K562 treated with DMSO at 1 percent for 24 hours (cell line): ENCODE measurements around the gene HAO2. TPM values are rescaled to one million over a fixed set of nuclear protein-coding genes. Genes with fewer than 3 reads are reported as not detected.

ENCODE experiments used
- total RNA-seq: library from RNA; unstranded; fragments of 300-600 nt; gene quantifications from 2 replicates; pipeline ENCODE4 v1.2.3, GENCODE V29; 2022; ENCODE audit warnings: low read depth; ENCODE audit not compliant: insufficient read depth

HAO2 gene
- total RNA-seq = not detected in 2 replicates

GRCh38 chr1:119368554-119368953, at the start of gene HAO2:
Gene HAO2, plus strand, starts transcription at chr1:119368785. Its CDS starts 12,301 bp downstream, at chr1:119381086.

DNA sequence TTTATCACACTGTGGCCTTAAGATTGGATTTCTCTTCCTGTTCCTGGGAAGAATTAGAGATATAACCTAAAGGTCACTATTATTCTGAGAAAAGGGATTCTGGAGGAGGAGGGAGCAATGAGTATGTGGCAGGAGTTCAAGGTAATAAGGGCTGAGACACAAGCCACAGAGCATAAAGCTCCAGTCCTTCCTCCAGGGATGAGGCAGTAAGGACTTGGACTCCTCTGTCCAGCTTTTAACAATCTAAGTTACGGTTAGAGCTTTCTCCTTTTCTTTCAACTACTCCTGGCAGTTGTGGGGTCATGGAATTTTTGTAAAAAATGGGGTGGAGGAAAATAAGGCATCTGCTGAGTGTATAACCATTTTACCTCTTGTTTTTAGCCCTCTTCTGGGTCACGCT, 46.4 kb downstream of the HAO2 start, which contains the start of gene HSD3B2:
Gene HSD3B2 (plus strand): TSS at position 201 of the 400 bp plus-strand sequence. CDS start 270 bp downstream, outside the sequence.

Other genes with a start within 250 kb of the HAO2 start
- gene WARS2, start 228.1 kb upstream of the HAO2 start, total RNA-seq = 4.4 and 4.9 TPM in 2 replicates
- gene HSD3B2, start 46.4 kb downstream of the HAO2 start, total RNA-seq = not detected in 2 replicates
- not detected in 2 replicates for gene HSD3B1, start 138.4 kb downstream of the HAO2 start, total RNA-seq